Activated CD8-positive, alpha-beta memory T cell treated with anti-CD3 and anti-CD28 coated beads, Interleukin-2, amount 10 ng/mL, durations not matched to agents 7 days and 5 days (primary cell): ENCODE data around the gene DOK6. TPM values are rescaled to one million over a fixed set of nuclear protein-coding genes. Genes with fewer than 3 reads are reported as not detected.

Experiments used
- ATAC-seq: fragments of 150-1000 bp; cut with Tn5 transposase; one replicate; pipeline ENCODE4 v1.10.0; 2021; ENCODE audit warnings: moderate library complexity
- CTCF ChIA-PET: fragments of 350-600 bp; sonication (Branson Sonifier 250); formaldehyde crosslinking; loops from one replicate; lab custom pipeline; 2021; ENCODE audit warnings: antibody characterized with exemption; lab: Charles Lee
- DNase-seq: peaks from one replicate; pipeline ENCODE4 v3.0.0-alpha.2; 2020
- H3K27ac Mint-ChIP-seq: one replicate; pipeline ENCODE4 v1.8.0; 2021; ENCODE audit warnings: mild to moderate bottlenecking, mixed read lengths
- H3K27me3 Mint-ChIP-seq: one replicate; pipeline ENCODE4 v1.8.0; 2021; ENCODE audit warnings: mixed read lengths
- H3K36me3 Mint-ChIP-seq: one replicate; pipeline ENCODE4 v1.8.0; 2021; ENCODE audit warnings: mild to moderate bottlenecking, mixed read lengths
- H3K4me1 Mint-ChIP-seq: one replicate; pipeline ENCODE4 v1.8.0; 2021; ENCODE audit warnings: mixed read lengths
- H3K4me3 Mint-ChIP-seq: one replicate; pipeline ENCODE4 v1.8.0; 2021; ENCODE audit warnings: mild to moderate bottlenecking, moderate library complexity, mixed read lengths
- H3K9me3 Mint-ChIP-seq: one replicate; pipeline ENCODE4 v1.8.0; 2022; ENCODE audit warnings: low read depth, mixed read lengths
- total RNA-seq, 2 experiments: library from RNA; stranded (reverse); gene quantifications; one replicate each; pipeline ENCODE4 v1.2.3, GENCODE V29; 2021

DOK6 gene
- total RNA-seq, 2 experiments from 2014 or later: not detected

DNA sequence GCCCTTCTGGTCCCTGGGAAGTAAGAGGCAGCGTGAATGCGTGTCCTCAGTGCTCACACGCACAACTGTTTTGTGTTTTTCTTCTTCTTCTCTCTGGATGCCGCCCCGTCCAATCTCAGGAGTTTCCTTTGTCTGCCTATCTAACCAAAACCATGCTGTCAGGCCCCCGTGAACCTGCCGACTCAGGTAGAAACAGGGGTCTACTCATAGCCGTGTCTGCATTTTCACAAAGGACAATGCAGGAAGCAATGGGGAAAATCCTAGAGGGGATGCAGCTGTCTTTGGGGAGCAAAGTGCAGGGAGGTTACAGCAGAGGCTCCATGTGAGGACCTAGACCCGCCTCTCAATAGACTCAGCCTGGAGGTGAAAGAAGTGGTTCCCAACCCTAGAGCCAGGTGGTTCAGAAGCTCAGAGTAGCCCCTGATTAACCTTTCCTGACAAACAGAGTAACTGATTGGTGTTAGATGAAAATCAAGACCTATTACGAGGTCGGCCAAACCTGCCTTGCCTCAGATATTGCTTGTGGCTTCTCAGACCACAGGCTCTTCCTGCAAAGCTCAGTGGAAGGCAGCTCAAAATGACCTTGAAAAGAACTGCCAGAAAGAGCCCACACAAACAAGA lies 497.7 kb downstream of the DOK6 start:
- H3K27me3 Mint-ChIP-seq: no peaks in the 10 kb centered on the region
- H3K27ac Mint-ChIP-seq: peak overlapping the region; percentile 98
- DNase-seq (peak; percentile 79), ATAC-seq (peak; percentile 35)
- CTCF ChIA-PET: interaction anchor here (0.9 to 2.8 kb wide), 12 partner anchors 10 to 70 kb away, joined by 3 to 22 read pairs (median 4); partner anchors contain the start of gene CD226
- no peaks in the 10 kb centered on the region for H3K9me3 Mint-ChIP-seq
- H3K36me3 Mint-ChIP-seq: peaks cover 62% of the 10 kb centered on the region
- H3K4me3 Mint-ChIP-seq: peak overlapping the region; percentile 76
- peaks cover 75% of the 10 kb centered on the region for H3K4me1 Mint-ChIP-seq
